ENCODE measurements around the gene PLXNA3.

The PLXNA3 gene

GRCh38 chrX:154458116-154458953 is at the start of gene PLXNA3:
PLXNA3 (plus strand) TSS chrX:154458281; CDS start chrX:154460184, 1,903 bp downstream.
- Histone ChIP-seq H3K9ac (ENCODE audit: low read depth, low read length) (no peak within 1 kb of the TSS), H3K36me3 (ENCODE audit: control insufficient read depth, insufficient read depth, low read length) (peaks cover 21% of the 10 kb centered on the region), H3K9me3 (ENCODE audit: control insufficient read depth, insufficient read depth, low read length) (no peaks in the 10 kb centered on the region), H3K4me3 (ENCODE audit: low read depth, low read length) (peak within 1 kb of the TSS; percentile 46), H3K4me1 (ENCODE audit: control insufficient read depth, insufficient read depth, low read length) (no peaks in the 10 kb centered on the region), H3K27me3 (ENCODE audit: control insufficient read depth, insufficient read depth, low read length) (peaks cover 2% of the 10 kb centered on the region)

- H3K9ac ChIP-seq (ENCODE audit: low read depth, low read length) = no peak overlapping the region
- H3K4me1 ChIP-seq (ENCODE audit: control insufficient read depth, insufficient read depth, low read length) = no peaks in the 10 kb centered on the region
- H3K4me3 ChIP-seq (ENCODE audit: low read depth, low read length) = peak overlapping the region; percentile 50
- H3K9me3 ChIP-seq (ENCODE audit: control insufficient read depth, insufficient read depth, low read length) = peaks cover 7% of the 10 kb centered on the region
- H3K36me3 ChIP-seq (ENCODE audit: control insufficient read depth, insufficient read depth, low read length) = no peaks in the 10 kb centered on the region
- no peaks in the 10 kb centered on the region for H3K27me3 ChIP-seq (ENCODE audit: control insufficient read depth, insufficient read depth, low read length)
Observed at GRCh38 chrX:154408659-154409221, 49.3 kb upstream of the PLXNA3 start.

DNA sequence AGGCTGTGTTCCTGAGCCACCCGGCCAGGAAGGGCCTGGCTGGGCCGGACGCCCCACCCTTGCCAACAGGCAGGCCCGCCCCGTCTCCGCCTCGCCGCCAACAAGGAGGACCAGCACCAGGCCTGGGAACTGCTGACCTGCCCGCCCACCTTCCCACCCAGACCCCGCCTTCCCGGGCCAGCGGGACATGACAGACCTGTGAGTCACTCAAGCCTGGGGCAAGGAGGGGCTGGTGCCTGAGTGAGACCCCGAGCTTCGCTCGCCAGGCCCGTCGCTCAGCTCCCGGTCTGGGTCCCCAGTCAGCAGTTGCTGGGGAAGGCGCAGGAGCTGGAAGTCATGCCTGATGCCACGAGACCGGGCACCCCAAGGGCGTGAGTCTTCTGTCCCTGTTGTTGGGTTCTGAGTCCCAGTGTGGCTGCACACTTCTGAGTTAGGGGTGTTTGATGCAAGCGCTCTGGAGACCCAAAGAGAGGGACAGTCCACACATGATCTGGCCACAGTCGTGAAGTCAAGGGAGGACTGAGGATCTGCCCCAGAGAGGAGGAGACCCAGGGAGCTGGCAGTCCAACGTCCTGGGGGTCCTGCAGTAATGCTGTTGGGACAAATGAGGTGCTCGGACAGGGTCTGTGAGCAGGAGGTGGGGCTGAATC is 48.7 kb upstream of the PLXNA3 start, which contains the start of gene DNASE1L1:
DNASE1L1 (minus strand) TSS at position 33 of the 650 bp plus-strand sequence. CDS start 3,686 bp downstream, outside the sequence.
- Histone ChIP-seq H3K27me3 (ENCODE audit: control insufficient read depth, insufficient read depth, low read length) (no peaks in the 10 kb centered on the region), H3K9me3 (ENCODE audit: control insufficient read depth, insufficient read depth, low read length) (peaks cover 7% of the 10 kb centered on the region), H3K4me3 (ENCODE audit: low read depth, low read length) (peak within 1 kb of the TSS; percentile 50), H3K4me1 (ENCODE audit: control insufficient read depth, insufficient read depth, low read length) (no peaks in the 10 kb centered on the region), H3K36me3 (ENCODE audit: control insufficient read depth, insufficient read depth, low read length) (no peaks in the 10 kb centered on the region), H3K9ac (ENCODE audit: low read depth, low read length) (no peak within 1 kb of the TSS)

DNA sequence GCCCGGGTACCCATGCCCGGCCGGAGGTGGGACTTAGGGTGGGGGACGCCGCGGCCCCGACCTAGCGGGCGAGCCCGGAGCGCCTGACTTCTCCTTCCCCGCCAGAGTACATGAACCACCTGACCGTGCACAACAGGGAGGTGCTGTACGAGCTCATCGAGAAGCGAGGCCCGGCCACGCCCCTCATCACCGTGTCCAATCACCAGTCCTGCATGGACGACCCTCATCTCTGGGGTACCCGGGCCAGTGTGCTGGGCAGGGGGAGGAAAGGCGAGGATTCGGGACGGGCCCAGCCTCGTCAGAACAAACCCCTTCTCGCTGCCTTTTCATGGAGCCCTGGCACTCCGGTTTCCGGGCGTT is 46.1 kb upstream of the PLXNA3 start:
- no peaks in the 10 kb centered on the region for H3K36me3 ChIP-seq (ENCODE audit: control insufficient read depth, insufficient read depth, low read length)
- peaks cover 4% of the 10 kb centered on the region for H3K9me3 ChIP-seq (ENCODE audit: control insufficient read depth, insufficient read depth, low read length)
- no peaks in the 10 kb centered on the region for H3K4me1 ChIP-seq (ENCODE audit: control insufficient read depth, insufficient read depth, low read length)
- no peaks in the 10 kb centered on the region for H3K27me3 ChIP-seq (ENCODE audit: control insufficient read depth, insufficient read depth, low read length)
- peak overlapping the region; percentile 66 for H3K4me3 ChIP-seq (ENCODE audit: low read depth, low read length)
- H3K9ac ChIP-seq (ENCODE audit: low read depth, low read length) = peak overlapping the region; percentile 24

- Histone ChIP-seq H3K27me3 (ENCODE audit: control insufficient read depth, insufficient read depth, low read length) (no peaks in the 10 kb centered on the region), H3K4me1 (ENCODE audit: control insufficient read depth, insufficient read depth, low read length) (no peaks in the 10 kb centered on the region), H3K9ac (ENCODE audit: low read depth, low read length) (no peak overlapping the region), H3K36me3 (ENCODE audit: control insufficient read depth, insufficient read depth, low read length) (no peaks in the 10 kb centered on the region), H3K9me3 (ENCODE audit: control insufficient read depth, insufficient read depth, low read length) (peaks cover 4% of the 10 kb centered on the region), H3K4me3 (ENCODE audit: low read depth, low read length) (peak overlapping the region; percentile 66)
Observed at GRCh38 chrX:154412468-154412867, 45.6 kb upstream of the PLXNA3 start.

DNA sequence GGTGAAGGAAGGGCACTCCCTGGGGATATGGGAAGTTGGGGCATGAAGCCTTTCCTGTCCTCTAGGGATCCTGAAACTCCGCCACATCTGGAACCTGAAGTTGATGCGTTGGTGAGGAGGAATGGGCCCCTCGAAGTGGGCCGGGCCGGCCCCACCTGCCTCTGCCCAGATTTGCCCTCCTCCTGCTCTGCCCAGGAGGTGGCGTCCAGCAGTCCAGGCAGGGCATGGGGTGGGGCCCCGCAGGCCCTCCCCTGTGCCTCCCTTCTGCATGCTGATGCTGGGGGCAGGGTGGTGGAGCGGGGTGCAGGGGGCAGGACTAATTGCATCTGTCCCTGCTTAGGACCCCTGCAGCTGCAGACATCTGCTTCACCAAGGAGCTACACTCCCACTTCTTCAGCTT is 44.9 kb upstream of the PLXNA3 start:
- no peak overlapping the region for H3K4me3 ChIP-seq (ENCODE audit: low read depth, low read length)
- H3K9ac ChIP-seq (ENCODE audit: low read depth, low read length) = no peak overlapping the region
- H3K9me3 ChIP-seq (ENCODE audit: control insufficient read depth, insufficient read depth, low read length) = peaks cover 4% of the 10 kb centered on the region
- H3K36me3 ChIP-seq (ENCODE audit: control insufficient read depth, insufficient read depth, low read length) = no peaks in the 10 kb centered on the region
- H3K27me3 ChIP-seq (ENCODE audit: control insufficient read depth, insufficient read depth, low read length) = no peaks in the 10 kb centered on the region
- H3K4me1 ChIP-seq (ENCODE audit: control insufficient read depth, insufficient read depth, low read length) = no peaks in the 10 kb centered on the region

DNA sequence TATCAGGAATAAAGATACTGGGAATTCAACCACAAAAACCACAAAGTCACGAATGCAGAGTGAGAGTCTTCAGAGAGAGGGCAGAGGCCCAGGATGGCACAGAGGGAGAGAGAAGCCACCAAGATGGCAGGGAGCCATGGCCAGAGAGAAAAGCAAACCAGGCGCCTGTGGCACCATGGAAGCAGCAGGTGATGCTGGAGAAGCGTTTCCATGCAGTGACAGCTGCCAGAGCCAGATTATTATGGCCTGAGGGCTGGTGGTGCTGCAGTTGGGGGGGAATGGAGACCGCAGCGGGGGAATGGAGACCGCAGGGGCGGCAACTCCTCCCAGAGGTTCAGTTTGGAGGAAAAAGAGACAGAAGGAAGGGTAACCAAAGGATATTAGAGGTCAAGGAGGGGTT is 40.9 kb upstream of the PLXNA3 start:
- H3K4me3 ChIP-seq (ENCODE audit: low read depth, low read length) = no peak overlapping the region
- no peaks in the 10 kb centered on the region for H3K9me3 ChIP-seq (ENCODE audit: control insufficient read depth, insufficient read depth, low read length)
- no peak overlapping the region for H3K9ac ChIP-seq (ENCODE audit: low read depth, low read length)
- H3K27me3 ChIP-seq (ENCODE audit: control insufficient read depth, insufficient read depth, low read length) = no peaks in the 10 kb centered on the region
- no peaks in the 10 kb centered on the region for H3K4me1 ChIP-seq (ENCODE audit: control insufficient read depth, insufficient read depth, low read length)
- H3K36me3 ChIP-seq (ENCODE audit: control insufficient read depth, insufficient read depth, low read length) = peaks cover 14% of the 10 kb centered on the region

GRCh38 chrX:154419189-154419588 is 38.9 kb upstream of the PLXNA3 start:
- Histone ChIP-seq H3K4me1 (ENCODE audit: control insufficient read depth, insufficient read depth, low read length) (no peaks in the 10 kb centered on the region), H3K27me3 (ENCODE audit: control insufficient read depth, insufficient read depth, low read length) (no peaks in the 10 kb centered on the region), H3K4me3 (ENCODE audit: low read depth, low read length) (no peak overlapping the region), H3K36me3 (ENCODE audit: control insufficient read depth, insufficient read depth, low read length) (peaks cover 14% of the 10 kb centered on the region), H3K9me3 (ENCODE audit: control insufficient read depth, insufficient read depth, low read length) (no peaks in the 10 kb centered on the region), H3K9ac (ENCODE audit: low read depth, low read length) (no peak overlapping the region)

- H3K36me3 ChIP-seq (ENCODE audit: control insufficient read depth, insufficient read depth, low read length) = peaks cover 14% of the 10 kb centered on the region
- H3K4me1 ChIP-seq (ENCODE audit: control insufficient read depth, insufficient read depth, low read length) = no peaks in the 10 kb centered on the region
- H3K9me3 ChIP-seq (ENCODE audit: control insufficient read depth, insufficient read depth, low read length) = no peaks in the 10 kb centered on the region
- no peak overlapping the region for H3K4me3 ChIP-seq (ENCODE audit: low read depth, low read length)
- no peak overlapping the region for H3K9ac ChIP-seq (ENCODE audit: low read depth, low read length)
- no peaks in the 10 kb centered on the region for H3K27me3 ChIP-seq (ENCODE audit: control insufficient read depth, insufficient read depth, low read length)
Observed at GRCh38 chrX:154419688-154420401, 38.2 kb upstream of the PLXNA3 start.

DNA sequence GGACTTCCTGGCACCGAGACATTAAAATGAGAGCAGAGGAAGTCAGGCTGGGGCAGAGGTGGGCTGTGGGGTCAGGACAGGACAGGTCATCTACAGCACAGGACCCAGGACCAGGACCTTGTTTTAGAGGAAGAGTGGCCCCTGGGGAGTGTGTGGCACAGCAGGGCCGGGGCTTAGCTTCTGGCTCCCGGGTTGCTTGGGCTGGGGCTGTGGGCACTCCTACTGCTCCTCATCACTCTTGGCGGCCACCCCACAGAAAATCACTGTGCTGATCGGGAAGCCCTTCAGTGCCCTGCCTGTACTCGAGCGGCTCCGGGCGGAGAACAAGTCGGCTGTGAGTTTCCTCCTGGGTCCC is 37.7 kb upstream of the PLXNA3 start:
- no peak overlapping the region for H3K9ac ChIP-seq (ENCODE audit: low read depth, low read length)
- H3K27me3 ChIP-seq (ENCODE audit: control insufficient read depth, insufficient read depth, low read length) = no peaks in the 10 kb centered on the region
- peaks cover 14% of the 10 kb centered on the region for H3K36me3 ChIP-seq (ENCODE audit: control insufficient read depth, insufficient read depth, low read length)
- no peaks in the 10 kb centered on the region for H3K4me1 ChIP-seq (ENCODE audit: control insufficient read depth, insufficient read depth, low read length)
- no peak overlapping the region for H3K4me3 ChIP-seq (ENCODE audit: low read depth, low read length)
- H3K9me3 ChIP-seq (ENCODE audit: control insufficient read depth, insufficient read depth, low read length) = no peaks in the 10 kb centered on the region

GRCh38 chrX:154426916-154427770 is 30.9 kb upstream of the PLXNA3 start:
- H3K27me3 ChIP-seq (ENCODE audit: control insufficient read depth, insufficient read depth, low read length) = no peaks in the 10 kb centered on the region
- no peak overlapping the region for H3K4me3 ChIP-seq (ENCODE audit: low read depth, low read length)
- no peak overlapping the region for H3K9ac ChIP-seq (ENCODE audit: low read depth, low read length)
- H3K36me3 ChIP-seq (ENCODE audit: control insufficient read depth, insufficient read depth, low read length) = peaks cover 6% of the 10 kb centered on the region
- H3K4me1 ChIP-seq (ENCODE audit: control insufficient read depth, insufficient read depth, low read length) = no peaks in the 10 kb centered on the region
- H3K9me3 ChIP-seq (ENCODE audit: control insufficient read depth, insufficient read depth, low read length) = no peaks in the 10 kb centered on the region

All from iPS-15b (cell line).